HAP-1 (cell line): Measurements from ENCODE around the gene ARHGEF17.

Experiments used
- DNase-seq, 2 experiments: peaks; one replicate each; pipeline ENCODE4 v3.0.0-alpha.2; 2016 to 2020; ENCODE audit warnings: low spot score in 2 of 2
- H3K27me3 ChIP-seq: fragments of 250-450 bp; sonication (Bioruptor Pico); 2 replicates; pipeline ENCODE4 v1.5.1; 2020; ENCODE audit warnings: low read depth, mild to moderate bottlenecking, moderate library complexity
- H3K36me3 ChIP-seq: fragments of 250-450 bp; sonication (Bioruptor Pico); replicated peaks from 2 replicates; pipeline ENCODE4 v1.5.1; 2020; ENCODE audit warnings: mild to moderate bottlenecking
- H3K4me1 ChIP-seq: fragments of 250-450 bp; sonication (Bioruptor Pico); 2 replicates; pipeline ENCODE4 v1.5.1; 2020; ENCODE audit warnings: mild to moderate bottlenecking
- H3K4me3 ChIP-seq: fragments of 250-450 bp; sonication (Bioruptor Pico); 2 replicates; pipeline ENCODE4 v1.5.1; 2020; ENCODE audit warnings: mild to moderate bottlenecking, moderate library complexity
- H3K9me3 ChIP-seq: fragments of 250-450 bp; sonication (Bioruptor Pico); 2 replicates; pipeline ENCODE4 v1.5.1; 2020; ENCODE audit warnings: mild to moderate bottlenecking, moderate library complexity
- in situ Hi-C: fragments of 300-500 bp; cut with MboI; formaldehyde crosslinking; loops from 3 replicates; pipeline ENCODE4 v1.14.3; 2020; ENCODE audit warnings: low sequenced_read_pairs, inconsistent platforms, mixed read lengths

Gene ARHGEF17

DNA sequence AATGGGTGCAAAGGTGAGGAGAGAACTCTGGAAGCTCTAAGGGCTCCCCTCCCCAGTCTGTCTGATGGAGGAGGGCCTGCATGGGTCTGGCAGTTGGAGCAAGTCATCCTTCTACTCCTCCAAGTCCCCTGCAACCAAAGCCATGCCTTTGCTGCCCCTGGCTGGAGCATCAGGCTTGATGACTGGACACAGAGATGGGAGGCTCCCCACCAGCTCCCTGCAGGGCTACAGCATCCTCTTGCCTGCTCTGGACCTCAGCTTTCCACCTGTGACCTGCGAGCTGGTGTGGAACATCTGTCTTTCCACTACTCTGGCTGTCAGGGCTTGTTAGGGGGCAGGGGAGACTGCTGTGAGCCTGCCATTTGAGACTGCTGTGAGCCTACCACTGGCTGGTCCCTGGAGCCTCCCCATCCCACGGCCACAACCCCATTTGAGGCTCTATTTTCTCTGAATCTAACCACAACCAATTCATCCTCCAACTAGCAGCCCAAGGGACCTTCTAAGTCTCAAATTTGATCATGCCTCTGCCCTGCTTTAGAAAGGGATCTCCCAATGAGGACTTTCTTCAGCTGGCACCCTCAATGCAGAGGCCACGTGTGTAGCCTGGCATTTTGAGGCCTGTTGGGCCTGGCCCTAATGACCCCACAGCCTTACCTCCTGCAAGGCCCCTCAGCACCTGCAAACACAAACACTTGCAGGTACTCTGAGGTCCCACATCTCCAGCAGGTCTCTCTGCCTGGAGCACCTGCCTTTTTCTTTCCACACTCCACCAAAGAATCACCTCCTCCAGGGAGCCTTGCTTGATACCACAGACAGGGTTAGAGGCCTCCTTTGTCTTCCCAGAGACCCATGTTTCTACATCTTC, 26.0 kb upstream of the ARHGEF17 start:
- no peak overlapping the region for H3K4me3 ChIP-seq
- H3K27me3 ChIP-seq = no peaks in the 10 kb centered on the region
- DNase-seq = no peak
- no peaks in the 10 kb centered on the region for H3K9me3 ChIP-seq
- in situ Hi-C loops = no loop called here
- no peaks in the 10 kb centered on the region for H3K36me3 ChIP-seq
- no peaks in the 10 kb centered on the region for H3K4me1 ChIP-seq

DNA sequence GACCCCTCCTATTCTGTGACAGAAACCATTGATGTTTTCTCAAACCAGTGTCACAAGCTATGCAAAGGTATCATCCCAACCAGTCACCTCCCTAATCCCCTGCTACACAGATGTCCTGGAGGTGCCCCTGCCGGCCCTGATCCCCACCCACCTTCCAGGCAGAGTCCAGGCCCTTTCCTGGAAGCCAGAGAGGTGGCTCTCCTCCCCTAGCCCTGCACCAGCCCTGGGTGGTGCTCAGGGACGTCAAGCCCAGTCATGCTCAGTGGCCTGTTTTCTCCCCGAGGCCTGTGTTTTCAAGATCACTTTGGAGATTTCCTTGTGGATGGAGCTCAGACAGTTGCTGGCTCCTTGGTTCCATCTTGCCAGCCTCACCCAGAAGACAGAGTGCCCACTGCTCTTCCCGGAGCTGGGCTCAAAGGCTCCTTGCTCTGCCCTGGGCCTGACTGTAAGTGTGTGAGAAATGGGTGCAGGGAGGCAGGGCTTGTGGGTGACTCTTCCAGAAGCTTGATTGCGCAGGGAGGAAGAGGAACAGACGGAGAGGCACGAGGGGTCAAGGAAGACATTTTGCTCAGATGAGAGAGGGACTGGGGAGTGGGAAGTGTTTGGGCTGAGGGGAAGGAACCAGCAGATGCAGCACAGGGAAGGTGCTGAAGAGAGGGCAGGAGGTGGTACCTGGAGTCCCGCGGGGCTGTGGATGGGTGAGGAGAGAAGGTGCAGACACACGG, 24.6 kb upstream of the ARHGEF17 start:
- in situ Hi-C loops = no loop called here
- Histone ChIP-seq H3K4me1 (no peaks in the 10 kb centered on the region), H3K27me3 (no peaks in the 10 kb centered on the region), H3K36me3 (no peaks in the 10 kb centered on the region), H3K4me3 (no peak overlapping the region), H3K9me3 (no peaks in the 10 kb centered on the region)
- DNase-seq = no peak

DNA sequence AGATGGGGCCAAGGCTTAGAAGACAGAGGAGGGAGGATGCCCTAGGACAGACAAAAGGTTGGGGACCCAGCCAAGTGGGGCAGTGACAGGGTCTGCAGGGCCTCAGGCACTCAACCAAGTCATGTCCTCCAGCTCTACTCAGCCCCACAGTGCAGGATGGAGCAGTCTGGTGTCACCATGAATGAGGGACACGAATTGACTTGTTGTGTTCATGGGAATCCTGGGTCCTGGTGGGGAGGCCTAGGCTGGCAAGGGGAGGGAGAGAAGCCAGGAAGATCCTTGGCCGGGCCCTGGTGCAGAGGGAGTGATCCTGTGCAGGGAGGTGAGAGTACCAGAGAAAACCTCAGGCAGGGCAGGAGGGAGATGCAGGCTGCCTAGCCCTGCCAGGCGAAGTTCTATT, 24.0 kb upstream of the ARHGEF17 start:
- Histone ChIP-seq H3K27me3 (no peaks in the 10 kb centered on the region), H3K4me3 (no peak overlapping the region), H3K4me1 (peaks cover under 1% of the 10 kb centered on the region), H3K9me3 (no peaks in the 10 kb centered on the region), H3K36me3 (no peaks in the 10 kb centered on the region; the same call in 1 of the 2 replicates)
- no peak for DNase-seq
- in situ Hi-C loops = no loop called here

DNA sequence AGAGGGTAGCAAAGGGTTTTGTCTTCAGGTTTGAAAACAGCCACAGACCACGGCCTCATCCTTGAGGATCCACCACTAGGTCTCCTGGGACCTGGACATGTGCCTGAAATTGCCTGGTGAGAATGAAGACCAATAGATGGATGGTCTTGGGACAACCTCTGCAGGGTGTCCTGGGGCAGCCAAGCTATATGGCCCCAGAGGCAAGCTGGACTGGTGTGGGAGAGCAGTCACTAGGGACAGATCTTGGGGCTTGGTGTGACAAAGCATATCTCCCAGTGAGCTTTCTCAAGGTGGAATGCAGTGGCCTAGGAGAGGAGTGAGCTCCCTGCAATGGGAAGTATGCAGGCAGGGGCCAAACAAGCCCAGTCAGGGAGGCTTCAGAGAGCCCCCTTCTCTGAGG, 22.4 kb upstream of the ARHGEF17 start:
- in situ Hi-C loops = no loop called here
- Histone ChIP-seq H3K4me1 (peaks cover 3% of the 10 kb centered on the region), H3K27me3 (no peaks in the 10 kb centered on the region), H3K4me3 (no peak overlapping the region), H3K9me3 (no peaks in the 10 kb centered on the region), H3K36me3 (no peaks in the 10 kb centered on the region; the same call in 1 of the 2 replicates)
- DNase-seq = no peak

DNA sequence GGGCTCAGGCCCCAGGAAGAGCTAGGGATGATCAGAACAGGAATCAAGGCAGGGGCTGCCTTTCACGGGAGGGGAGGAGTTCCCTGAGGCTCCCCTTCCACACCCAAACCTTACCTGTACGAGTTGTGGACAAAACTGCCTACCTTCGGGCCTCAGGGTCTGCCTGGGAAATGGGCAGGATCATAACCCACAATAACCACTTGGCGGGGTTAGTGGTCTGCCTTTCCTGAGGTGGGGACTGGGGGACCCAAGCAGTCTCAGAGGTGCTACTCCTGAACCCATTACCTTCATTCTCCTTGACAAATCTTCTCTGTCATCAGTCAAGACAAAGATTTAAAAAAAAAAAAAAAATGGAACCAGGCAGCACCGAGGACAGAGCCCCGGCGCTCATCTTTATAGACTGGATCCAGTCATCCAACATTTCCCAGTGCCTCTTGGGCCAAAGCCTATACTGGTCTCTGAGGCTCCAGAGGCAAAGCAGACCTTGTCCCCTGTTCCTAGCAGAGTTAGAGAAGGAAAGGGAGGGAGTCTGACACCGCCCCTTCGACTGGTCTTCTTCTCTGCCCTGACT, 21.8 kb upstream of the ARHGEF17 start:
- H3K36me3 ChIP-seq = no peaks in the 10 kb centered on the region; the same call in 1 of the 2 replicates
- no peaks in the 10 kb centered on the region for H3K9me3 ChIP-seq
- H3K27me3 ChIP-seq = no peaks in the 10 kb centered on the region
- no peak overlapping the region for H3K4me3 ChIP-seq
- peaks cover 3% of the 10 kb centered on the region for H3K4me1 ChIP-seq
- DNase-seq = no peak
- in situ Hi-C loops = no loop called here

DNA sequence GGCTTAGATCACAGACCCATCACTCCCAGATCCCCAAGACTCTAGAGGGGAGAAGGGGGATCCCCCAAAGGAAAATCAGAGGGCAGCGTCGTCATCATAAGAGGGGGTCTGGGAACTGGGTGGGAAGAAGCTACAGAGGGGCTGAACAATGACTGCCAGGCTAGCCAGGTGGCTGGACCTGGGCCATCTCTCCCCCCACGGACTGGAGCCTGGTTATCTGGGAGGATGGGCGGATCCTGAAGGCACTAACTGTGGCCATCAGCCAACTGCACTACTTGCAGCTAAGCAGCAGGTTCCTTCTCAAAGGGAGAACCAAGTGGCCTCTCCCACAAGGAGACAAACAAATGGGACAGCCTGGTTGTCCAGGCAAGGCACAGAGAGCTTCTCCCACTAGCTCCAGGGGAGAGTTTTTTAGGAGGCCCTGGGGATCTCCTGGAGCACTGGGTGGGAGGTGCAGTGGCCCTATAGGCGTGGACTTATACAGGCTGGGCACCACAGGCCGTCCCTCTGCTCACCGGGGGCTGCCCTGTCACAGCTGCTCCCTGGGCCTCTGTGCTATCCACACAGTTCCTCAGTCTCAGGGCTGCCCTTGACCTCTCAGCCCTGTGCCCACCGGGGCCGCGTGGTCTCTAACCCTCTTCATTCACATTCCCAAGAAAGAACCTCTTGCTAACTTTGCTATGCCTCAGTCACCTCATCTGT, 20.5 kb upstream of the ARHGEF17 start:
- in situ Hi-C loops = no loop called here
- Histone ChIP-seq H3K4me3 (no peak overlapping the region), H3K36me3 (no peaks in the 10 kb centered on the region; the same call in 1 of the 2 replicates), H3K4me1 (peaks cover 3% of the 10 kb centered on the region), H3K27me3 (no peaks in the 10 kb centered on the region), H3K9me3 (no peaks in the 10 kb centered on the region)
- no peak for DNase-seq

DNA sequence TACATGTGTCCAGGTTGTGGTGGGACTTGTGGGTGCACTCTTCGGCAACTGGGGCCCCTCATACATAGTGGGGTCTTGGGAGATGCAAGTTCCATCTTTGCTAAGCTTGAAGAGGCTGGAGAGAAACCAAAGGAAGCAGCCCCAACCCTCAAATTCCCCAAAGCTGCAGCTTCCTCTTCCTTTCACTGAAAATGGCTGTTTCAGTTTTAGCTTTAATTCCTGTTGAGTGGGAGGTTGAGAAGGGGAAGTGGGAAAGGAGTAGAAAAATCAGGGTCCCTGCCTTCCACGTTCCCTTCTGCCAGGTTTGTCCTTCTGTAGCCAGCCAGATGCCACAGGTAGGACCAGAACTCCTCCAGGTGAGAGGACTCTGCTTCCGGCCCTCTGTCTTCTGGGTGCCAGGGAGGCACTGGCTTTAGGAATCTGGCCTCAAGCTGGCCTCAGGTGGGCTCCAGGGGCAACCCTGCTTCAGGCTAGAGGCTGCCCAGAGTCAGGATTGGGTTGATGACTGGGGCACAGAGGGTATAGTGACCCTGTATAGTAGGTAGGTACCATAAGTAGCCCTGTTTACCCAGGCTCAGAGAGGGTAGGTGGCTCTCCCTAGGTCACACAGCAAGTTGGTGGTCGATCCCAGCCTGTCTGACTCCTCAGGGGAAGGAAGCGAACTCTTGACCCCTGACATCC, 19.7 kb upstream of the ARHGEF17 start:
- Histone ChIP-seq H3K9me3 (no peaks in the 10 kb centered on the region), H3K4me3 (no peak overlapping the region), H3K4me1 (peaks cover 3% of the 10 kb centered on the region), H3K27me3 (no peaks in the 10 kb centered on the region), H3K36me3 (no peaks in the 10 kb centered on the region; the same call in 1 of the 2 replicates)
- DNase-seq = no peak
- in situ Hi-C loops = no loop called here

DNA sequence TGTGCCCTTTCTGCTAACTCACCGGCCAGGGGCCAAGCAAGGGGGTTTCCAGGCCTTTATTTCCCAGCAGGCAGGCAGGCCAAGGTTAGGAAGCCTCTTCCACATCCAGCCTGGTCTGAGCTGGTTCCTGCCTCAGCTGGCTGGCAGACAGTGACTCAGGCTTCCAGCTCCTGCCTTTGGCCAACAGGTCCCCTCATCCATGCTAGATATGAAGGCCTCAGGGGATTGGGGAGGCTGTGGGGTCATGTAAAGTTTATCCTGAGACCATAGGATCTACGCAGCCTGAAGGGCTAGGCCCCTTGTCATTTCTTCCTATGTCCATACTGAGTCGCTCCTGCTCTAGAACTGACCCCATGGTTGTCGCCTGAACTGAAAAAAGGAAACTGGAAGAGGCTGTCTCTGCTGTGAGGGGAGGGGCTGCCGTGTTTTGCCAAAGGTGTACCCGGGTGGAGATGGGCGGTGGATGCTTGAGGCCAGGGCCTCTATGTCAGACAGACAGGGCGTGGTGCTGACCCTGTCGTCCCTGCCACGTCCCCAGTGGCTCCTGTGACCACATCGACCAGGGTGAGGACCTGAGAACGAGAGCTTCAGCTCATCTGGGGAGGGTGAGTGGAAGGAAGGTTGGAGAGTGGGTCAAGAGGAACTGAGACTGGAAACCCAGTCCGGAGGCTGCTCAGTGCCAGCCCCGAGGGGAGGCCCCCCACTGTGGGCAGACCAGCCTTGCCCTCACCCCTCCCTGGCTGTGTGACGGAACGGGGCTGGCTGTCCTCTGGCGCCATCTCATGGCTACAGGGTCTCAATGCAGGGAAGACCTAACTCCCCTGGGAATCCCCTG, 19.0 kb upstream of the ARHGEF17 start:
- H3K4me3 ChIP-seq = no peak overlapping the region
- peak; percentile 35 to 81 for DNase-seq

DNA sequence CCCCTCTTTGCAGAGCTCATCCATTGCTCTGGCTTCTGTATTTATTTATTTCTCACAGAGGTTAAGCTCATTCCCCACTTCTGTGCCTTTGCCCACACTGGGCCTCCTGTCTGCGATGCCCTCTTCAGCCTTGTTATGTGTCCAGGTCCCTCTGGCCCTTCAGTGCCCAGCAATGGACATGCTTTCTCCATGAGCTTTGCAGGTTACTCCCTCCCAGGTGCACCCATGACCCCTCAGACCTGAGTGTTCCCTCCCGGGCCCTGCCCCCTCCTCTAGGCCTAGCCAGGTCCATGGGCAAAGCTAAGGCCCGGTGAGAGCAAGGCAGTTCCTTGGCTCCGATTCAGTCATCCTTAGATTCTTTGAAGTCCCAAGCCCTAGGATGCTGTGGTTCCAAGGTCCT, 17.5 kb upstream of the ARHGEF17 start:
- no peak overlapping the region for H3K4me3 ChIP-seq
- no peaks in the 10 kb centered on the region; the same call in 1 of the 2 replicates for H3K27me3 ChIP-seq
- H3K4me1 ChIP-seq = peaks cover 3% of the 10 kb centered on the region
- H3K9me3 ChIP-seq = no peaks in the 10 kb centered on the region
- in situ Hi-C loops = no loop called here
- no peak for DNase-seq
- H3K36me3 ChIP-seq = no peaks in the 10 kb centered on the region; the same call in 1 of the 2 replicates

More for the DNA sequence above, 19.0 kb upstream of the ARHGEF17 start:
- H3K36me3 ChIP-seq = no peaks in the 10 kb centered on the region; the same call in 1 of the 2 replicates
- H3K9me3 ChIP-seq = no peaks in the 10 kb centered on the region
- H3K4me1 ChIP-seq = peaks cover 3% of the 10 kb centered on the region
- in situ Hi-C loops = no loop called here
- no peaks in the 10 kb centered on the region for H3K27me3 ChIP-seq

DNA sequence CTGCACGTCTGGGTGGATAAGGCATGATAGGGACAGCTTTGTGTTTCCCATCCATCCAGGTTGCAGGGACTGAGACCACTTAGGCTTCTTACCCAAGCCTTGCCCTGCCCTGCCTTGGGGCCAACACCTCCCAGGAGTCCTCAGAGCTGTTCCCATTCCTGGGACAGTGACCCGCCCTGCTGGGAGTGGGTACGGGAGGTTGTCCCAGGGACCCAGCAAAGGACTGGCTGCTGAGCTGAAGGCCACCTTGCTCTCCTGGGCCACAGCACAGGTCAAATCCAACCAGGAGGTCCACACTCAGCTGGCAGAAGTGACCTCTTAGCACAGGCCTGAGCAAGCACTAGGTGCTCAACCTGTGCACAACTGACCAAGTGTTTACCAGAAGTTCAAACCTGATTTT, 16.9 kb upstream of the ARHGEF17 start:
- in situ Hi-C loops = no loop called here
- H3K9me3 ChIP-seq = no peaks in the 10 kb centered on the region
- H3K4me1 ChIP-seq = peaks cover 3% of the 10 kb centered on the region
- H3K36me3 ChIP-seq = no peaks in the 10 kb centered on the region; the same call in 1 of the 2 replicates
- no peak overlapping the region for H3K4me3 ChIP-seq
- no peak for DNase-seq
- H3K27me3 ChIP-seq = no peaks in the 10 kb centered on the region; the same call in 1 of the 2 replicates

DNA sequence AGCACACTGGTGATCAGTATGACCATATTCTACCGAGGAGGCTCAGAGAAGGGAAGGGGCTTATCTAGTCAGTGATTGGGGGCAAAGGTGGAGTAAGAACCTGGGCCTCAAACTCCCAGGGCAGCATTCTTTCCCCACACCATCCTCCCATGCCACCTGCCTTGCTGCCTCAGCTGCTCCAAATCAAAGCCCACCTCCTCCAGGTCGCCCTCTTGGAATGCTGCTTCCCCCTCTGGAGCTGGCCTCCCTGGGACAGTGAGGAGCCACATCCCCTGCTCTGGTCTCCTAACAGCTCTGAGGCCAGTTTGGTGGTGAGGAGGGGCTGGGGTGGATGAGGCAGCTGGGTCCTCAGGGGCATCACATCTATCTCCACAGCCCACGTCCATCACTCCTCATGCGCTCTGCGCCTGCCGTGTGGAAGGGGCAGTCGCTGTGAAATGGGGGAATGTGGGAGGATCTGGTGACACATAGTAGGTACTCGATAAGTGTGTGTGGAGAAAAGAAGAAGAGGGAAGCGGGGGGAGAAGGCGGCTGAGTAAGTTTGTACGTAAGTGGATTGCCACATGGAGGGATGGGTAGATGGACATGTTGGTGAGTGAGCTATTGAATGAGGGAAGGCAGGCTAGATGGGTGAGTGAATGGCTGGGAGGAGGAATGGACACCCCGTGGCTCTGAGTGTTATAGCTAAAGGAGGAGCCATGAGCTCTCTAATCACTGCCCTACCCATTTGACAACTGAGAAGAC, 16.1 kb upstream of the ARHGEF17 start:
- no peak overlapping the region for H3K4me3 ChIP-seq
- in situ Hi-C loops = no loop called here
- no peak for DNase-seq
- no peaks in the 10 kb centered on the region; the same call in 1 of the 2 replicates for H3K36me3 ChIP-seq
- no peaks in the 10 kb centered on the region; the same call in 1 of the 2 replicates for H3K27me3 ChIP-seq
- H3K4me1 ChIP-seq = peaks cover 3% of the 10 kb centered on the region
- H3K9me3 ChIP-seq = no peaks in the 10 kb centered on the region

DNA sequence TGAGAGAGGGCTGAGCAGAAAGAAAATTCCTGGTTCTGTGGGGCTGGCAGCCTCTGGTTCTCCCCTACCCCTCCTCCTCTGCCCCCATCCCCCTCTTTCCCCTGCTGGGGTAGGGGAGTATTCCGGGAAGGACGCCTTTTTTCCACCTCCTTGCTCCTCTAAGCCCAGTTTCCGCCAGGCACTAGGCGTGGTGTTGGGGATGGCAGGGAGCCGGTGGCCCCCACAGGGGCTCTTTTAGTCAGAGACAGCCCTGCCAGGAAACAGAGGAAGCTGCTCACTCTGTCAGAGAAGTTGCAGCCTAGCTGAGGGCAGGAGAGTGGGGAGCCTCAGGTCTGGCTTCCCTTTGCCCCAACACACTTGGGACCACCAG, 15.6 kb upstream of the ARHGEF17 start:
- Histone ChIP-seq H3K27me3 (no peaks in the 10 kb centered on the region; the same call in 1 of the 2 replicates), H3K4me1 (peaks cover 3% of the 10 kb centered on the region), H3K36me3 (no peaks in the 10 kb centered on the region; the same call in 1 of the 2 replicates), H3K9me3 (no peaks in the 10 kb centered on the region), H3K4me3 (no peak overlapping the region)
- DNase-seq = no peak
- in situ Hi-C loops = no loop called here
